GM20431 (cell line): ENCODE measurements around the gene KIAA0040.

Source experiments
- in situ Hi-C: fragments of 300-500 bp; cut with MseI, MboI; formaldehyde crosslinking; loops from one replicate; pipeline ENCODE4 v1.15.0; 2020; ENCODE audit warnings: low sequenced_read_pairs; ENCODE audit not compliant: unreplicated experiment

The KIAA0040 gene

DNA sequence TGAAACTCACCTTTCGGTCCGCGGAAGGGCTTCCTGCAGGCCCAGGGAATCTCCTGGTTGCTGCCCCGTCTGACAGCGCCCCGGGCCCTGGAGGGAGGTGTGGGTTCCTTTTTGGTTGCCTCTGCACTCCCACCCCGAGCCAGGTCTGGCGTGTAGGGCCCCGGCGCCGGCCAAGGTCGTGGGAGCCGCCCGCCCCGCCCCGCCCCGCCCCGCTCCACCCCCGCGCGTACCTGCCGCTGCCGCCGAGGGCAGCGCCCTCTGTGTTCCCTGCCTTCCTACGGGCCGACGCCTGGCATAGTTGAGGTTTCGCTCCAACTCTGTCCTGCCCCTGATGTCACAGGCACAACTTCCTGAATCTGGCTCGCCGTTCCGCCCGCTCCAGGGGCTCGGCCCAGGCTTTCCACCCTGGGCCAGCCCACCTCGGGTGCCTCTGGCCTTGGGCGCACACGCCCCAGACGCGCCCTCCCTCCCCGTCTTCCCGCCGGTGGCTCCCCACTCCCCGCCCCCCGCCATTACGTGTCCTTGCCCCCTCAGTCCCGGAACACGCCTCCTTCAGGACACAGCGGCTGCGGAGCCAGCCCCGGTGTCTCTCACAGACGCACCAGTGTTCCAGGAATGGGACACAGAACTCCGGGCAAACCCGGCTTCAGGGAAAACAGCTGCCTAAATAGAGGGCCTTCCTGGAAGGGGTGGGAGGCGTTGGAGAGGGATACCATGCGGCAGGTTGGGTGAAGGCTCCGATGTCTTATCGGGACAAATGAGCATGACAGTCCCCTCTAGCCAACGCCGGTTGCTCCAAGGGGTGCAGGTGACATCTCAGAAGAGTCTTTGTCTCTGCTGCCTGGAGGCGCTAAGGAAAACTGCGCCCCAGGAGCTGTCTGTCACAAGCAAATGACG is at the start of gene KIAA0040:
KIAA0040 (minus strand) TSS at position 147 of the 897 bp plus-strand sequence. CDS start 31,763 bp downstream, outside the sequence.
- in situ Hi-C loops, result no loop called here

DNA sequence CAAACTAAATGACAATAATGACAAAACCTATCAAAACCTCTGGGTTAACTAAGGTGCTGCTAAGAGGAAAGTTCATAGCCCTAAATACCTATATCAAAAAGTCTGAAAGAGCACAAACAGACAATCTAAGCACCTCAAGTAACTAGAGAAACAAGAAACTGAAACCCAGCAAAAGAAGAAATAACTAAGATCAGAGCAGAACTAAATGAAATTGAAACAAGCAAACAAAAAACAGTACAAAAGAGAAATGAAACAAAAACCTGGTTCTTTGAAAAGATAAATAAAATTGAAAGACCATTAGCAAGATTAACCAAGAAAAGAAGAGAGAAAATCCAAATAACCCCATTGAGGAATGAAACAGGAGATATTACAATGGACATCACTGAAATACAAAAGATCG is 44.8 kb upstream of the KIAA0040 start:
- in situ Hi-C loops, result no loop called here

DNA sequence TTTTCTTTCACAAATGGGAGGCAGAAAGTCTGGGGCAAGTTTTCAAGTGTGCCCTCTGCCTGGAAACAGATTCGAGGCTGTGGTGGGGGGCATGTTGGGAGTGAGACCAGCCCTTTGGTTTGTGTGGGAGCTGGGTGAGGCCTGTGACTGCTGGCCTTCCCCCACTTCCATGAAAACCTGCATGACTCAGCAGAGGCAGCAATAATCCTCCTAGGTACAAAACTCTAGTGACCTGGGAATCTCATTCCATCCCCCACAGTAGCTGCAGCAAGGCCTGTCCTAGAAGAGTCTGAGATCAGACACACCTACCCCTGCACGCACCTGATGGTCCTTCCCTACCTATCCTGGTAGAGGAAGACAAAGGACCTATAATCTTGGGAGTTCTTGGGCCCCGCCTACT is 42.1 kb upstream of the KIAA0040 start:
- in situ Hi-C loops, result no loop called here

DNA sequence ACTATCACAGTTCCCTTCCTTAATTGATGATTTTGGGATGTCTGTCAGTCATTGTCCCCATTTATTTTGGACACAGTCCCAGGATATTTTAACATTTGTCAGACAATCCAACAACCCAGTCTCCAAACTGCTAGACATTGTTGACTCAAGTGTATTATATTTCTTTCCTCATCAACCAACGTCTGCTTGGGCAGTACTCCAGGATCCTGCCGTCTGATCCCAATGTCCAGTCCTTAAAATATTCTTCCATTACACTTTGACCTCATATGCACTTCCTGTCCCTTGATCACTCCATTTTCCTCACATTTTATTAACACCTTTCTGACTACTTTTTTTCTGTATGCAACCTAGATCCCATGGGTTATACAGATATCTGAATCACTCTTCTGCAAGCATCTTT is 39.8 kb upstream of the KIAA0040 start:
- in situ Hi-C loops, result no loop called here

DNA sequence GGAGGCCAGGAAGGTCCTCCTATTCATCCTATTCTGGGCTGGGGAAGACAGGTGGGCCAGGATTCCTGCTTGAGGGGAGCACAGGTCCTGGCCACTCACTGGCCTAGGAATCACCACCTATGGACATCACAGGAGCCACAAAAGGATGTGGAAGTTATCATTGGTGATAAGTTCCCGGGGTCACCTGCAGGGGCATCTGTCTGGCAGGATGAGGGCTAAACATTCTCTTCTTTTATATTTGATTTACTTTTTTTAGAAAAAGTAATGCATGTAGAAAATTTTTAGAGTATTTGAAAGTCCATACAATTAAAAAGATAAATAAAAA is 33.2 kb upstream of the KIAA0040 start:
- in situ Hi-C loops, result no loop called here

DNA sequence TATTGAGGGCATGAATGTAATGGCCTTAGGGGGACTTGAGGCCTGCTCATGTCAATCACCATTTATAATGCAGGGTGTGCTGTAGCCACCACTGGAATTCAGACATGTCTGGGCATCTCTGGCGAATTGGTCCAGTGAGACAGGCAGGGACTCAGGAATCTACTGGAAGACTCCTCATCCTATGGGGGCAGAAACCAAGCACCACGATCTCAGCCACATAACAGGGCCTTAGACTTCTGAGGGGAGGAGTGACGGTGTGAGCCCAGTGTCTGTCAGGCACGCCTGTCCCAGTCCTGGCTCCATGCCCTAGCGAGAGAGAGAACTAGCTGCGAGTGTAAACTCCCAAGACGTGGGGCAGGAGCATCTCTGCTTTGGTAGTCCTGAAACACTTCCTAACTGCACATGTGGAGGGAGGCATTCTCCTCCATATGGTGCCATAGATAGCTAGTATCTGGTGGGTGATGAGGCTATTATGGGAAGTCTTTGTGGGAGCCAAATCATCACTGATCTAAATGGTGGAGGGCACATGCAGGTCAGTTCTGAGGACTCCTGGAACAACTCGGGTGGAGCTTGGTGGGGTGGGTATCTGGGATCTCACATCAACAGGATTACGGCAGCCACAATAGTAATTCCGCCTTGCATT is 29.8 kb upstream of the KIAA0040 start:
- in situ Hi-C loops, result no loop called here

DNA sequence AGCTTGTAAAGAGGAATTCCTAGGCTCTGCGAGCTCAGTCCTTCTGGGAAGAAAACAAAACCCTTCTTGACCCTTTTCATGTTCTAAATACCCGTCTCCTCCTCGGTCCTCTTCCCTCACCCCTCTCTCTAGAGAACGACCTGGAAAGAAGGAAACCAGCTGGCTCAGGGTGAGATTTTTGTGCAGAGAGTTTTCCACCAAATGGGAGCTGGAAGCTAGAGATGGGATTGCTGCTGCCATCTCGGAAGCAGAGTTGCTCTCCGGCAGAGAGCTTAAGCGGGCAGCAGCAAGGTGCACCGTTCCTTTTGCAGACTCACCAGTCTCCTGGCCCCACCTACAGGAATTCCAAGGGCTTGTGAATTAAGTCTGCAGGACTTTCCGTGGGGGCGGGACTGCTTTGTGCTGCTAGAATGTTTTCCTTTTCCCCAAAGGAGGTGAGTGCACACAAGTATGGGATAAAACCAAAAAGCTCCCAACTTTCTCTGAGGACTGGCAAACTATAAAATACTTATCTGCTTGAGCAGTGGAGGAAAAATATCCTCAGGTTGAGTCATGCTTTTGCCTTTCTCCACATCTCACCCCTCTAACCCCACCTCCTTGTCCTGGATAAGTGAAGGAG is 29.1 kb upstream of the KIAA0040 start:
- in situ Hi-C loops, result no loop called here

DNA sequence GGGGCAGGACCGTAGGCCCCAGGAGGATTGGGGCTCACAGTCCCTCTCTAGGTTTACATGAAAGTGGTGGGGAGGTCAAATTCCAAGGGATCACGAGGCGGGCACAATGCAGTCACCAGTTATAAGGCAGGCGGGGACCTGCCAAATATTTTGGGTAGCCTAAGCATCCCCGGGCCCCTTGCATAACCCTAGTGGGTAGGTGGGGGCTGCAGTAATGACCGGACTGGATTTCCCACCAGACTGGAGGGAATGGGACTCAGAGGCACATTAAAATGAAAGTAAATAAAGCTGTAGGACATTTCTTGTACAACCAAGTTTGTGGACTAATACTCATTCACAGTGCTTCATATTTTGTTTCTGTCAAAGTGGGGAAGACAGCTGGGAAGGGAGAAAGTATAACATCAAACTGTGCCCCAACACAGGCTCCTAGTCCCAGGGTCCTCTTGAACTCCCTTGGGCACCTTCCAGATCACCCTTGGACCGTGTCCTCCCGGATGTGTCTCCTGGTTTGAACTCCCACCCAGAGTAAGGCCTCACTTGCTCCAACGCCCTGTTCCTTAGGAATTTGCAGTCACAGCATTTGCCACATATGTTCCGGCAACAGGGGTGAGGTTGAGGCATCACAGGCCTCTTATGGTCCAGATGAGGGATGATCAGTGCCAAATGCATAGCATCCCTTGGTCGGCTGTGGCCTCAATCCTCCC is 28.4 kb upstream of the KIAA0040 start:
- in situ Hi-C loops, result no loop called here

DNA sequence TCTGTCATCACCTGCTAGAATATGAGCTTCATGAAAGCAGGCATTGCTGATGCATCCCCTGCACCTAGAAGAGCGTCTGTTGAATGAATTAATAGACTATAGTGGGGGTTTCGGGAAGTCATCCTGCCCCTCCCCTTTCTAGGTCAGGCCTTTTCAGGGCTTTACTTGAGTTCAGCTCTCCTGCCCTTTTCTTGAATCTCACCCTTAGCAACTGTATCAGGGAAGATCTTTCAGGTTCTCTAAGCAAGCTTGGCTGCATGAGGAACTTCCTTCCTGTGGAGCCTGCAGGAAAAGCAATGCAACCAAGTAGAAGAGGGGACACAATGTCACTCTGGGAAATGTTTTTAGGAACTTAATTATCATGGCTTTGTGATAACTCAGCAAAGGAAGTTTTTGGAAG is 27.2 kb upstream of the KIAA0040 start:
- in situ Hi-C loops, result no loop called here

DNA sequence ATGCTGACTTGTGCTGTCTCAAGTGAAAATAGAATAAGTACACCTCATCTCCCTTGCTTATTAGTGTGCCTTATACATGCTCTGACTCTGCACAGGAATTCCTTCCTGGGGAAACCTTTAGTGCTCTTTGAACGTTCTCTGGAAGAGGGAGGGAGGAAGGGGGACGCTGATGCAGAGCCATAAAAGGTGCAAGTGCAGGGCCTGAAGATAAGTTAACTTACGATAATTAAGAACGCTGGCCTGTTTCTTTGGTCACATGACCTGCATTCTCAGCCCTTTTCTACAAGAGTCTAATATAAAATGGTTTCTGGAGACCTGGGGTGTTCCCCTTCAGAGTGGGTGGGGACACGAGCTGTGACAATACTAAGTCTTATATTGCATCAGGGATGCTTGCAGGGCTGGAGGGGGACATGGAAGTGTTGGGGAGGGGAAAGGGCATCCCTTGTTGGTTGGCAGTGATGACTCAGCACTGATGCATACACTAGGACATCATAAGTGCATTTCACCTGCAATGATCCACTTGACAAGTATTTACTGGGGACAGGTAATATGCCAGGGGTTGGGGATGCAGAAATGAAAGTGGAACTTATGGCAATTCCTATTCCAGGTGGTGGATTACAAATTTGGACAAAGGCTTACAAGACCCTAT is 26.3 kb upstream of the KIAA0040 start:
- in situ Hi-C loops, result no loop called here

DNA sequence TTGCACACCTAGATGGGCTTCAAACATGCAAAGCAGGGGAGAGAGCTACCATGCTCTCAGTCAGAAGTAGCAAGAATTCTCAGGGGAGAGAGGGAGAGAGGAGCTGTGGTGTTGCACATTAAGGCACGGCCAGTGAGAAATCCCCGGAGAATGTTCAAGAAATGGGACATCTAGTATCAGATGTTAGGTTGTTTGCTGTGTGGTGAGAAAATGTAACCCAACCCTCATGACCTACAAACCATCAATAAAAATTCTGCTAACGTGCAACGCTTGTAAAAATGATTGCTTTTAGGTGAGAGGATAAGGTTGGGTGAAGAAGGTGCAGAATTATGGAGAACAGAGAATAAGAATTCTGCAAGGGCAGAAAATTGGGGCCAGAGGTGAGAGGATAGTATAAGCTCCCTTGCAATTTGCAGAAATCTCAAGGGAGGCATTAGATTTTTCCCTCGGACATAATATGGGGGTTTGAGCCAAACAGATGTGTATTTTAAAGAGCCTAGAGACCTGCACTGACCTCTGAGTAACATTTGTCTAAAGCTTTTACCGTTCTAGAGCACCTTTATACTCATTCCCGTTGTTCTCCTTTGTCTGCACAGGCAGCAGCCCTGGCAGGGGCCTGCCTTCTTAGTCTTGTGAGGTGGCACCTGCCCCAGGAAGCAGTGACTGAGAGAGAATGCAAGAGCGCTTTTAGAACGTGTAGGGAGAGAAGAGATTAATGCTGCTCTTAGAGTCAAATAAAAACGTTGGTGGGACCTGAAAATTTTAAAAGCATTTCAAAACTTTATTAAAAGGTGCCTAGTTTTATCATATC is 25.4 kb upstream of the KIAA0040 start:
- in situ Hi-C loops, result no loop called here

DNA sequence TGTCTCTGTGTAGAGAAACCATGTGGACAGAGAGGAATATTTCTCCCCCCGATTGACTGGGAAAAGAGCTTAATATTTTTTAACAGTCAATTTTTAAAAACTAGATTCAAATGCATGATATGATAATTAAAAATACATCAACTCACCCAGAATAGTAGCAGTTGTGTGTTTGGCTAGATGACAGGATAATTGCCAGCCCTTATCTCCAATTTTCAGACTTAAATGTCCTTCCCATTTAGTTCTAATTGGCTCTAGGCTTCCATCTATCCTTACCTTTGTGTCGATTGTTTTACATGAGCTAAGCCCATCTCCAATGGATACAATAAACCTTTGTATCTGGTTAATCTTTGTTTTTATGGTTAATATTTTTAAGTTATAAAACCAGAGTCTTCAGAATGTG is 23.9 kb upstream of the KIAA0040 start:
- in situ Hi-C loops, result no loop called here

DNA sequence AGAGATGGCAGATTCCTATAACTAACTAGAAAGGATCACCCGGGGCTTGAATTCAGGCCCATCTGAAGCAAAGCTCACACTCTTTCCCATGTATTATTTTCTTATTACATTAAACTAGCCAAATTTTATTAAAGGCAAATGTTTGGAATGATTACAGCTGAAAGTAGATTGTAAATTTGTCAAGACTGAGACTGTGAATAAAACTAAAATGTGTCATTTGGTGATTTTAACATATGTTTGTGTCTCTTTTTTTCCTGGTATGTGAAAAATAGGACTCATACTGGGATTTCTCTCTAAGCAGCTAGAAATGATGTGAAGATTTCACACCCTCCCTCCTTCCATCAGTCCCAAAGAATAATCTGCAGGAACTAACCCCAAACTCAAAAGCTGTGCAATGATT is 19.1 kb upstream of the KIAA0040 start:
- in situ Hi-C loops, result no loop called here

DNA sequence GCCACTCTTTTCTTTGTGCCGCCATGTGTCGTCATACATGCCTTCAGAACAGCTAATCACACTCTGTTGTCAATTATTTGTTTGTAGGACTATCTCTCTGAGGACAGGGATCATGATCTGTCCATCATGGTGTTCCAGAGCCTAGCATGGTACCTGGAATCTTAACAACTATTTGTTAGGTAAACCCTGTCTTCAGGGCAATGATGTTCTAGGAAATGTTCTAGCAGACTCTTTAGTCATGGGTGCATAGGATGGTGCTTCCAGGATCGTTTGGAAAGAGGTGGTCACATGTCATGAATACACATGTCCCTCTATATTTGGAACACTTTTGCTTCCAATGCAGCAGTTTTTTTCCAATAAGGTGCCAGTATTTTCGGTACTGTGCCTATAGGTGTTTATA is 18.2 kb upstream of the KIAA0040 start:
- in situ Hi-C loops, result no loop called here

DNA sequence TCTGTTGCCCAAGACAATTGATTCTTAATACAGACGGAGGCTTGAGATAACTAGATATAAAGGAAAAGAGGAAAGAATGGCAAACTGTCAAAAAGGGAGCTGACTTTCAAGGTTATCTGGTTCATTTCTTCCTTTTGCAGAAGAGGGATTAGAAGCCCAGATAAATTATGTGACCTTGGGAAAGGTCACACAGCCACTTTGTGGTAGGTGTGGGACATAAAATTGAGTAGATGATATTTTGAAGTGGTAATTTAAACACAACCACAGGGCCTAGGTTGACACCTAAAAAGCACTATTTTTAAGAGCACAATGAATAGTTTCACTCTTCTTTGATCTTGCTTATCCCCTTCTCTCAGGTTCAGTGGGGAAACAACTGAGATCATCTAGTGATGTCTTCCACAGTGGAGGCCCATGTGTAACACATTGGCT is 16.9 kb upstream of the KIAA0040 start:
- in situ Hi-C loops, result no loop called here

DNA sequence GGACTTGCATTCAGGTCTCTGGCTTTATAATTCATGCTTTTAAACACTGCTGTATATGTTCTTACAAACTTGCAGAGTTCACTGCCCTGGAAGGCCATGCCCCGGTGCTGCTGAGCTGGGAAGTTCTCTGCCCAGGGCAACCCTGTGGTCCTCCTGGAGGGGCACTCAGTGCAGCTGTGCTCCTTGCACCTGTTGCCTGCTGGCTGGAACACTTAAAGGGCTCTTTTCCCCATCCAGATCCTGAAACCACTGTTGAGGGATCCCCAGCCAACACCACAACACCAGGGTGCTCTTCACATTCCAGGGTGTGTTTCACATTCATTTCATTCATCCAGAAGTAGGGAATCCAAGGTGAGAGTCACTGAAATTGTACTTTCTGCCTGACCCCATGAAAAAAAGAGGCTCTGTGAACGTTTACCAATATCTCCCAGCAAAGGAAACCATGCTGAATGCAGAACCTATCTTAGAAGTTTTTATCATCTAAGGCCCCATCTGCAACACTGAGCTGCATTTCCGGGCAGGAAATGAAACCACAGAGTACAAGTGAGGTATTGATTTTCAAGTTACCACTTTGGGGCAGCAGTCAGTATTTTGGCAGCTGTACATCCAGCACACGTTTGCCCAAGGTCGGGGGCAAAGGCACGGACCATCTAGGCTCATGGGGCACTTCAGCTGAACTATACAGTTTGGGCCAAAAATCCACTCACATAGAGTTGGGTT is 16.4 kb upstream of the KIAA0040 start:
- in situ Hi-C loops, result no loop called here

DNA sequence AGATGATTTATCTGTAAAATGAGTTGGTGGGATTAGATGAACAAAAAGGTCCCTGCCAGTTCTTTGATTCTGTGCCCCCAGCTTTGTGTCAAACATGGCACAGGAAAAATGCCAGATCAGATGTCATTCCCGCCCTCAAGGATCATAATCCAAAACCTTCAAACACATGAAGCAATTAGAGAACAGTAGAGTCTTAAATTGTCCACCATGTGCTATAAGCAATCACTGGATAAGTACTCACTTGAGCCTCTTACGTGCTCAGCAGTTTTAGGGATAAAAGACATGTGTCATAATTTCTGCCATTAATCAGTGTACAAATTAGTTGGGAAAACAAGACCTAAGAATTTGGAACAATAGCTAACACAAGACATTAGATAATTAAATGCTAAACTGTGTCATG is 15.4 kb upstream of the KIAA0040 start:
- in situ Hi-C loops, result no loop called here

DNA sequence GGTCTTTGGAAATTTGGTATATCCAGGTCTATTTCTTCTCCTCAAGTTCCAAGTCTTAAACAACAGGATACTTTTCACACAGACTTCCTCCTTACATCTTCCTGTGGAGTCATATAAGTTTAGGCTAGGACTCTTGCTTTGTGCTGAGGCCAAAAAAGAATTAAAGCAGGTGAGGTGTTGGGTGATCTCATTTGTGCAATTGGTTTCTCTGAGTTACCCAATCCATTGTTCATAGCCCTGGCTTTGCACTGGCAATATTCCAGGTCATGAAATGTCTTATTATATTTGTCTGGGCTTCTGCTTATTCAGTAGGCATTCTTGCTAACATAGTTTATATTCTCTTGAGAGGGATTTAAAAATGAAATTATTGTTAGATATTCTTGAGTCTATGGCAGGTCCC is 14.1 kb upstream of the KIAA0040 start:
- in situ Hi-C loops, result no loop called here

DNA sequence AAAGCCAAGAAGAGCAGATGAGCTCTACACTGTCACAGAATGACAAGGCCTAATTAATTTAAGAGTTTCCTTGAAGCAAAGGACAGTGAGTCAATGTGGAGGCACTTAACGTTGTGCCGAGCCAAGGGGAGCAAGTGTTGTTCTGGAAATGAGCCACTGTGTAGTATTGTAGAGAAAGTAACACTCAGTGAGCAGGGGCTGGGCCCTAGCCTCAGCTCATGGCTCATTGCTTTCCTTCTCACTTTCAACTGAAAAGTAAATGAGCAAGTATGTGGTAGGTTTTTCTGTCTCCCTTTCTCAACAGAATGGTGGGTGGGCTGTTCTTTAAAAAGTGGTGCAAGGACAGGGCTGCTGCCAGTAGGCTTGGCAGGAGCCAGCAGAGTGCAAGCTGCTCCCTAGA is 11.8 kb upstream of the KIAA0040 start:
- in situ Hi-C loops, result no loop called here
